Hepatocyte (in vitro differentiated cells): Measurements from ENCODE around the gene ADGRB3.

ENCODE experiments used
- EZH2 ChIP-seq: fragments of 200-600 bp; sonication (generic); IDR thresholded peaks from 2 replicates; pipeline ENCODE4 v1.6.1; 2016; ENCODE audit warnings: antibody characterized with exemption, mild to moderate bottlenecking, borderline replicate concordance
- EZH2phosphoT487 ChIP-seq: fragments of 200-600 bp; sonication (generic); IDR thresholded peaks from one replicate; pipeline ENCODE4 v1.6.1; 2018; ENCODE audit warnings: antibody characterized with exemption, mild to moderate bottlenecking, low read depth, moderate library complexity; ENCODE audit not compliant: unreplicated experiment, severe bottlenecking
- TF ChIP-seq, protein P1 (sequence below): fragments of 200-600 bp; sonication (generic); IDR thresholded peaks from 2 replicates; pipeline ENCODE4 v1.5.1; 2016; ENCODE audit warnings: antibody characterized with exemption, mild to moderate bottlenecking; ENCODE audit not compliant: poor library complexity

DNA sequence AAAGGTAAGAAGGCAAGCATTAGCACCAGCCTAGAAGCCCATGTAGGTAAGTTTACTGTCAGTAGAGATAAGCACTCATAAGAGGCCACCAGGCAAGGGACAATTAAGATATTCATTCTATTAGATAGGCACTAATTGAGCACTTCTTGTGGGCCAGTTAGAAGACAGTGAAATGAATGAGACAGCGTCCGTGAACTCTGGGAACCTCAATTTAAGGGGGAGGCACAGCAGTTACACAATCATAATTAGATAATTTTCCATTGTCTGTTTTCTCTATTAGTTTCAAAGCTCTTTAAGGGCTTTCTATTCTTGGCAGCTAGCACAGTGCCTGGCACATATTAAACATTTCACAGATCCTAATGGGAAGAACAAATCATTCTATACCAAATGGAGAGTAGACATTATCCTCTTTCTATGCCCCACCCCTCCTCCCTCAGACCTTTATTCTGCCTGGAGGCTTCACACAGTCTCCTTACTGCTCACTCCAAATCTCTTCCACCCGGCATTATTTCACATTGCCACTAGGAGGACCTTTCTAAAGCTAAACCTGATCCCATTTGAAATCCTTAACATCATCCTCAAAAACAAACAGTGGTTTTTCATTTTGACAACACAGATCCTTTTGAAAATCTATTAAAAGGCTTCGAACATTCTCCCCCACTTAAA lies 529.6 kb downstream of the ADGRB3 start:
- TF ChIP-seq, protein P1, sequence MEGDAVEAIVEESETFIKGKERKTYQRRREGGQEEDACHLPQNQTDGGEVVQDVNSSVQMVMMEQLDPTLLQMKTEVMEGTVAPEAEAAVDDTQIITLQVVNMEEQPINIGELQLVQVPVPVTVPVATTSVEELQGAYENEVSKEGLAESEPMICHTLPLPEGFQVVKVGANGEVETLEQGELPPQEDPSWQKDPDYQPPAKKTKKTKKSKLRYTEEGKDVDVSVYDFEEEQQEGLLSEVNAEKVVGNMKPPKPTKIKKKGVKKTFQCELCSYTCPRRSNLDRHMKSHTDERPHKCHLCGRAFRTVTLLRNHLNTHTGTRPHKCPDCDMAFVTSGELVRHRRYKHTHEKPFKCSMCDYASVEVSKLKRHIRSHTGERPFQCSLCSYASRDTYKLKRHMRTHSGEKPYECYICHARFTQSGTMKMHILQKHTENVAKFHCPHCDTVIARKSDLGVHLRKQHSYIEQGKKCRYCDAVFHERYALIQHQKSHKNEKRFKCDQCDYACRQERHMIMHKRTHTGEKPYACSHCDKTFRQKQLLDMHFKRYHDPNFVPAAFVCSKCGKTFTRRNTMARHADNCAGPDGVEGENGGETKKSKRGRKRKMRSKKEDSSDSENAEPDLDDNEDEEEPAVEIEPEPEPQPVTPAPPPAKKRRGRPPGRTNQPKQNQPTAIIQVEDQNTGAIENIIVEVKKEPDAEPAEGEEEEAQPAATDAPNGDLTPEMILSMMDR = no peak
- TF ChIP-seq EZH2 (no peak), EZH2phosphoT487 (no peak)
